Spinal cord (tissue), 10 donors: ENCODE data around the gene SERTAD3. TPM values are rescaled to one million over a fixed set of nuclear protein-coding genes. Genes with fewer than 3 reads are reported as not detected.
"Not testable (repeated sequence)": the region's sequence is repeated elsewhere in the genome, so short reads cannot be mapped to it uniquely, and the experiment has no call there.

Experiments used
- DNase-seq, 6 donors: peaks; one replicate each; pipeline versions ENCODE4 v3.0.0 to v3.0.0-alpha.2; 2013 to 2015; ENCODE audit warnings: low spot score in 6 of 6, low read depth in 4 of 6
- H3K27ac ChIP-seq: one replicate; pipeline ENCODE4 v1.5.1; 2013; ENCODE audit warnings: low read depth, low read length, control low read depth
- H3K27me3 ChIP-seq: one replicate; pipeline ENCODE4 v1.6.1; 2013; ENCODE audit warnings: low read length; ENCODE audit not compliant: control insufficient read depth, insufficient read depth
- H3K36me3 ChIP-seq: one replicate; pipeline ENCODE4 v1.6.1; 2013; ENCODE audit warnings: low read length; ENCODE audit not compliant: control insufficient read depth, insufficient read depth
- H3K4me1 ChIP-seq: one replicate; pipeline ENCODE4 v1.6.1; 2013; ENCODE audit warnings: low read length; ENCODE audit not compliant: control insufficient read depth, insufficient read depth
- H3K4me3 ChIP-seq: one replicate; pipeline ENCODE4 v1.5.1; 2013; ENCODE audit warnings: low read depth, low read length, control low read depth
- H3K9me3 ChIP-seq: one replicate; pipeline ENCODE4 v1.6.1; 2013; ENCODE audit warnings: low read length; ENCODE audit not compliant: control insufficient read depth, insufficient read depth
- WGBS: methylation state at CpG from one replicate; pipeline ENCODE4 v1.1.5; 2013; ENCODE audit warnings: missing lambda C conversion rate; ENCODE audit not compliant: insufficient coverage; 5-methylcytosine and 5-hydroxymethylcytosine counted together
- polyA plus RNA-seq, 2 donors: library from polyadenylated mRNA; unstranded; fragments of 120-200 nt; gene quantifications; one replicate each; pipeline ENCODE4 v1.2.1, GENCODE V29; 2013; ENCODE audit not compliant: insufficient read length in 2 of 2
- total RNA-seq, 2 donors: library from RNA; depleted of rRNA in 1 of 2; stranded (reverse); fragments of 120-200 nt in 1 of 2; fragments of >200 nt in 1 of 2; gene quantifications; one replicate each; pipeline versions ENCODE4 v1.2.3 to v1.2.4, GENCODE V29; 2013 to 2014
- donor health status: healthy.

SERTAD3 gene
- total and polyA plus RNA-seq, 4 donors, result 13.3 to 35.4 (median 15.2) TPM

GRCh38 chr19:40469011-40469410, 24.9 kb upstream of the SERTAD3 start:
- no CpG with 5 or more reads among the region's 6 CpGs for WGBS
- peaks cover 28% of the 10 kb centered on the region for H3K4me1 ChIP-seq
- H3K27me3 ChIP-seq, result no peaks in the 10 kb centered on the region

GRCh38 chr19:40466985-40467734, 23.0 kb upstream of the SERTAD3 start, which contains the start of gene SPTBN4:
TSS of gene SPTBN4 (plus strand) at chr19:40467001. CDS start at chr19:40472622, 5,621 bp downstream.
- peak in 3 of 6 donors; percentile 4 to 21 (median 17) for DNase-seq
- H3K27ac ChIP-seq, result peak within 1 kb of the TSS; percentile 77
- peaks cover 28% of the 10 kb centered on the region for H3K4me1 ChIP-seq
- WGBS, result under 1% methylated on average over 70 of the region's 87 CpGs
- H3K4me3 ChIP-seq, result peak within 1 kb of the TSS; percentile 78
- no peaks in the 10 kb centered on the region for H3K27me3 ChIP-seq
- H3K36me3 ChIP-seq, result peaks cover 7% of the 10 kb centered on the region
- H3K9me3 ChIP-seq, result no peaks in the 10 kb centered on the region

More at GRCh38 chr19:40469011-40469410, 24.9 kb upstream of the SERTAD3 start:
- Histone ChIP-seq H3K27ac (no peak overlapping the region), H3K36me3 (peaks cover 18% of the 10 kb centered on the region), H3K4me3 (no peak overlapping the region), H3K9me3 (no peaks in the 10 kb centered on the region)
- no peak for DNase-seq

GRCh38 chr19:40466219-40466984, 22.3 kb upstream of the SERTAD3 start:
- Histone ChIP-seq H3K27ac (peak overlapping the region; percentile 77), H3K36me3 (peaks cover 7% of the 10 kb centered on the region), H3K4me1 (peaks cover 28% of the 10 kb centered on the region), H3K4me3 (peak overlapping the region; percentile 78), H3K9me3 (no peaks in the 10 kb centered on the region), H3K27me3 (no peaks in the 10 kb centered on the region)
- WGBS, result 12% methylated on average over 46 of the region's 48 CpGs
- peak in 5 of 6 donors; percentile 15 to 82 (median 29) for DNase-seq

GRCh38 chr19:40465557-40466218, 21.6 kb upstream of the SERTAD3 start, which contains the start of gene BLVRB:
TSS of gene BLVRB (minus strand) at chr19:40465745. CDS start at chr19:40465688, 57 bp downstream.
- H3K4me3 ChIP-seq, result peak within 1 kb of the TSS; percentile 78
- peaks cover 28% of the 10 kb centered on the region for H3K4me1 ChIP-seq
- peak within 1 kb of the TSS; percentile 77 for H3K27ac ChIP-seq
- H3K27me3 ChIP-seq, result no peaks in the 10 kb centered on the region
- peaks cover 7% of the 10 kb centered on the region for H3K36me3 ChIP-seq
- peak; percentile 96 to 100 (median 98) for DNase-seq
- WGBS, result 0% methylated on average over 53 of the region's 54 CpGs
- H3K9me3 ChIP-seq, result no peaks in the 10 kb centered on the region

- peak overlapping the region; percentile 78 for H3K4me3 ChIP-seq
- DNase-seq, result peak in 1 of 6 donors; percentile 24
- H3K27me3 ChIP-seq, result no peaks in the 10 kb centered on the region
- H3K4me1 ChIP-seq, result peaks cover 28% of the 10 kb centered on the region
- H3K27ac ChIP-seq, result peak overlapping the region; percentile 77
- peaks cover 5% of the 10 kb centered on the region for H3K36me3 ChIP-seq
- H3K9me3 ChIP-seq, result no peaks in the 10 kb centered on the region
- WGBS, result 22% methylated on average over 10 of the region's 11 CpGs
Measured at GRCh38 chr19:40465025-40465556, 21.0 kb upstream of the SERTAD3 start.

GRCh38 chr19:40464059-40465024, 20.2 kb upstream of the SERTAD3 start:
- H3K4me1 ChIP-seq, result peaks cover 28% of the 10 kb centered on the region
- no peak overlapping the region for H3K4me3 ChIP-seq
- 41% methylated on average over 5 of the region's 11 CpGs for WGBS
- DNase-seq, result peak in 4 of 6 donors; percentile 15 to 86 (median 53)
- no peaks in the 10 kb centered on the region for H3K9me3 ChIP-seq
- H3K27ac ChIP-seq, result peak overlapping the region; percentile 48
- H3K36me3 ChIP-seq, result peaks cover 2% of the 10 kb centered on the region
- H3K27me3 ChIP-seq, result no peaks in the 10 kb centered on the region

GRCh38 chr19:40463587-40464037, 19.5 kb upstream of the SERTAD3 start:
- H3K36me3 ChIP-seq, H3K4me3 ChIP-seq, H3K27ac ChIP-seq, DNase-seq, H3K9me3 ChIP-seq, H3K27me3 ChIP-seq: not testable (repeated sequence)
- WGBS, result 89% methylated on average over 9 of the region's 12 CpGs
- H3K4me1 ChIP-seq, result peaks cover 28% of the 10 kb centered on the region

GRCh38 chr19:40461669-40462221, 17.6 kb upstream of the SERTAD3 start:
- H3K4me3 ChIP-seq, result no peak overlapping the region
- H3K27me3 ChIP-seq, result no peaks in the 10 kb centered on the region
- H3K4me1 ChIP-seq, result peaks cover 22% of the 10 kb centered on the region
- H3K27ac ChIP-seq, result no peak overlapping the region
- 83% methylated on average over 6 of the region's 7 CpGs for WGBS
- no peaks in the 10 kb centered on the region for H3K36me3 ChIP-seq
- DNase-seq, result no peak
- no peaks in the 10 kb centered on the region for H3K9me3 ChIP-seq
